C4-2B (cell line): ENCODE data around the gene TNFRSF11A.

Experiments
- H3K27ac ChIP-seq: fragments of 450-650 bp; 2 replicates; pipeline ENCODE4 v1.5.1; 2017
- CTCF ChIP-seq: fragments of 450-650 bp; conservative IDR thresholded peaks from 2 replicates; pipeline ENCODE4 v1.5.1; 2017; ENCODE audit warnings: mild to moderate bottlenecking
- ZFX ChIP-seq: fragments of 450-650 bp; IDR thresholded peaks from 2 replicates; pipeline ENCODE4 v1.6.1; 2017

Gene TNFRSF11A

GRCh38 chr18:62371436-62371835, 46.3 kb downstream of the TNFRSF11A start:
- no peak overlapping the region for H3K27ac ChIP-seq
- no peak for TF ChIP-seq ZFX
- TF ChIP-seq CTCF: no peak

GRCh38 chr18:62372156-62372555, 47.0 kb downstream of the TNFRSF11A start:
- H3K27ac ChIP-seq: no peak overlapping the region
- TF ChIP-seq CTCF (no peak), ZFX (no peak)

- no peak overlapping the region for H3K27ac ChIP-seq
- no peak for TF ChIP-seq ZFX
- TF ChIP-seq CTCF: no peak
These were observed 47.8 kb downstream of the TNFRSF11A start for GRCh38 chr18:62372882-62373281.

GRCh38 chr18:62374410-62374965, 49.4 kb downstream of the TNFRSF11A start:
- no peak overlapping the region for H3K27ac ChIP-seq
- TF ChIP-seq ZFX: no peak
- no peak for TF ChIP-seq CTCF

- TF ChIP-seq CTCF (no peak), ZFX (no peak)
- H3K27ac ChIP-seq: no peak overlapping the region
These were observed 52.2 kb downstream of the TNFRSF11A start for GRCh38 chr18:62377131-62377807.

GRCh38 chr18:62379051-62379450, 53.9 kb downstream of the TNFRSF11A start:
- no peak overlapping the region for H3K27ac ChIP-seq
- TF ChIP-seq ZFX (no peak), CTCF (no peak)

- TF ChIP-seq ZFX: no peak
- TF ChIP-seq CTCF: no peak
- no peak overlapping the region for H3K27ac ChIP-seq
These were observed 56.3 kb downstream of the TNFRSF11A start for GRCh38 chr18:62381373-62381772.
